Pericardium fibroblast (primary cell): ENCODE measurements around the gene DDX3X. TPM values are rescaled to one million over a fixed set of nuclear protein-coding genes. Genes with fewer than 3 reads are reported as not detected.

Source experiments
- total RNA-seq: library from RNA; depleted of rRNA; stranded (reverse); fragments of >200 nt; gene quantifications from 2 replicates; pipeline ENCODE4 v1.2.3, GENCODE V29; 2015

DDX3X gene
- total RNA-seq = 71.4 and 122 TPM in 2 replicates

GRCh38 chrX:41333744-41334362 is at the start of gene DDX3X:
DDX3X (plus strand) TSS chrX:41334162; CDS start chrX:41334253, 91 bp downstream.

Other genes starting within 250 kb of the DDX3X start
- gene USP9X, start 248.7 kb upstream of the DDX3X start, total RNA-seq = 37.0 and 46.4 TPM in 2 replicates
- gene NYX, start 113.2 kb downstream of the DDX3X start, total RNA-seq = not detected in 2 replicates